HG02642 (cell line): ENCODE data around the gene PCSK7.
"Not testable (repeated sequence)": the region's sequence is repeated elsewhere in the genome, so short reads cannot be mapped to it uniquely, and the experiment has no call there.

Experiments
- ATAC-seq: cut with Tn5 transposase; IDR thresholded peaks from one replicate; pipeline ENCODE4 v1.9.1; 2021; ENCODE audit warnings: mild to moderate bottlenecking; ENCODE audit not compliant: unreplicated experiment, poor library complexity

The PCSK7 gene

GRCh38 chr11:117186431-117186761 lies 45.5 kb downstream of the PCSK7 start:
- no peak for ATAC-seq

GRCh38 chr11:117185736-117186430 lies 46.0 kb downstream of the PCSK7 start:
- no peak for ATAC-seq

- no peak for ATAC-seq
Measured at GRCh38 chr11:117183724-117184349, 48.0 kb downstream of the PCSK7 start.

- not testable (repeated sequence) for ATAC-seq
Measured at GRCh38 chr11:117183178-117183577, 48.7 kb downstream of the PCSK7 start.

GRCh38 chr11:117182551-117182935 lies 49.3 kb downstream of the PCSK7 start:
- no peak for ATAC-seq

DNA sequence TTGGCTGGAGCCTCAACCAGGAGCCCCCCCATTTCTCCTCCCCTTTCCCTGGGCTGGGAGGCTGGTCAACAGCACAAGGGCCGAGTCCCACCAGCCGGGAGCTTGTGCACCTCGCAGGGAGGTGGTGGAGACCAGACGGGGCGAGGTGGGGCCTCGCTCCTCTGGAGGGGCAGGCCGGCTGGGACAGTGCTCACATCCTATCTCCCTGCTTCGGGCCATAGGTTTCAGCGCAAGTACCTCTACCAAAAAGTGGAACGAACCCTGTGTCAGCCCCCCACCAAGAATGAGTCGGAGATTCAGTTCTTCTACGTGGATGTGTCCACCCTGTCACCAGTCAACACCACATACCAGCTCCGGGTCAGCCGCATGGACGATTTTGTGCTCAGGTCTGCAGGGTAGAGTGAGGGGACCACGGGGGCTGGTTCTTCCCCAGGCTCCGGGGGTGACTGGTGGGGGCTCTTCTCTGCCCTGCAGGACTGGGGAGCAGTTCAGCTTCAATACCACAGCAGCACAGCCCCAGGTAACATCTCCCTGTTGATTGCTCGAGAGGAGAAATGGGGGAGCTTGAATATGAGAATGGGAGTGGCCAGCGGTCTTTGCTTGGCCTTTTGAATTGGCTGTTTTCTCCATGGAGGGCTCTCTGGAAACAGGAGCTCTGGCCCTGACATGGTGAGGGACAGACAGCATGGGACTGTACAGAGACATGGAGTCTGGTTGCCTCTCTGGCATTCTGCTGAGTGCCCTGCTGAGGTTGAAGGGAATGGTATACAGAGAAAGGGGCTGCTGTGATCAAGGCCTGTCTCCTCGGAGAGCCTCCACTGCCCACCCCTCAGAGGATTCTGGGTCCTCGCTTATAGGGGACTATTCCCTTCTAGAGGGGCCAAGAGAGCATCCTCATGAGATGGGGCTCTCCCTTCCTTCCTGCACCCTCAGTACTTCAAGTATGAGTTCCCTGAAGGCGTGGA lies 50.0 kb downstream of the PCSK7 start:
- no peak for ATAC-seq

DNA sequence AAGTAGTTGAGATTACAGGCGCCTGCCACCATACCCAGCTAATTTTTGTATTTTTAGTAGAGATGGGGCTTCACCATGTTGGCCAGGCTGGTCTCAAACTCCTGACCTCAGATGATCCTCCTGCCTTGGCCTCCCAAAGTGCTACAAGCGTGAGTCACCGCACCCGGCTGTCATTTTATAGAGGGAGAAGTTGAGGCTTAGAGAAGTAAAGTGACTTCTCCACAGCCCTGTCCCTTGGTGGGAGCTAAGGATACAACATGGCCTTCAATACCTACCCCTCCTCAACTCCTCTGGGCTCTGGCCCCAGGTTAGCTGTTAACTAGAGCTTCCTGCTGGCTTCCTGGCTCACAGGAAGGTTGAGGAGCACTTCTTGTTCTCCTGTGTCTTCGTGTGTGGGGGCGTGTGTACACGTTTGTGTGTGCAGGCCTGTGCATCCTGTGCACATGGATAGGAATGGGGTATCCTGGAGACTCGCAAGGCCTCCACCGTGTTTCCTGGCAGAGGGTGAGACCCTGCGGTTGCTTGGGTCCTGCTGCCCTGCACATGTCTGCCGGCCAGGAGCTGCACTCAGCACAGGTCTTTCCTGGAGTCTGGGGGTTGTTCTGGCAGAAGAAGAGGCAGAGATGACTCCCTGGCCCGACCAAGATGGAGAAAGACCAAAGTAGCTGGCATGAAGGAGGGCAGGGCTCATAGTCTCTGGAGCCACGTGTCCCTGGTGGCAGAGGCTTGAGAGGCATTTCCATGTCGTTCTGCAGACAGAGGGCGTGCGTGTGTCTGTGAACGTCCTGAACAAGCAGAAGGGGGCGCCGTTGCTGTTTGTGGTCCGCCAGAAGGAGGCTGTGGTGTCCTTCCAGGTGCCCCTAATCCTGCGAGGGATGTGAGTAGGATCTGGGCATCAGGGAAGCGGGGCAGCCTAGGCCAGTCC lies 51.0 kb downstream of the PCSK7 start:
- ATAC-seq = peak; percentile 32

DNA sequence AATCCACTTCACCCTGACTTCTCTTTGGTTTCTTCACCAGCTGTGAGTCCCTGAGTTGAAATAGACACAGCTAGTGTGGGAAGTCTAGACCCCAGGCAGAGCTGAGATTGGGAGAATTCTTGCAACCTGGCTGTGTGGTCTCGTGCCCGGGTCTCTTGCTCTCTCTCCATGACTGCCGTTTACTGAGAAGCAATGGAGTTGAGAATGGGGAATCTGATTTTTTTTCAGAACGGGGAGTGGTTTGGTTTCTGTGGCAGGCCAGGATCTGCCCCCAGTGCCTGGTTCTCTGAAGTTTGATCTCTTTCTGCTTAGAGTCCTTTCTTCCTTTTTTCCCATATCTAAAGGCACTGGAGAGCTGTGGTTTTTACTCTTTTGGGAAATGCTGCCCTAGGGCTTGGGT lies 51.9 kb downstream of the PCSK7 start:
- no peak for ATAC-seq

- peak; percentile 36 for ATAC-seq
Measured at GRCh38 chr11:117179048-117179999, 52.5 kb downstream of the PCSK7 start.

DNA sequence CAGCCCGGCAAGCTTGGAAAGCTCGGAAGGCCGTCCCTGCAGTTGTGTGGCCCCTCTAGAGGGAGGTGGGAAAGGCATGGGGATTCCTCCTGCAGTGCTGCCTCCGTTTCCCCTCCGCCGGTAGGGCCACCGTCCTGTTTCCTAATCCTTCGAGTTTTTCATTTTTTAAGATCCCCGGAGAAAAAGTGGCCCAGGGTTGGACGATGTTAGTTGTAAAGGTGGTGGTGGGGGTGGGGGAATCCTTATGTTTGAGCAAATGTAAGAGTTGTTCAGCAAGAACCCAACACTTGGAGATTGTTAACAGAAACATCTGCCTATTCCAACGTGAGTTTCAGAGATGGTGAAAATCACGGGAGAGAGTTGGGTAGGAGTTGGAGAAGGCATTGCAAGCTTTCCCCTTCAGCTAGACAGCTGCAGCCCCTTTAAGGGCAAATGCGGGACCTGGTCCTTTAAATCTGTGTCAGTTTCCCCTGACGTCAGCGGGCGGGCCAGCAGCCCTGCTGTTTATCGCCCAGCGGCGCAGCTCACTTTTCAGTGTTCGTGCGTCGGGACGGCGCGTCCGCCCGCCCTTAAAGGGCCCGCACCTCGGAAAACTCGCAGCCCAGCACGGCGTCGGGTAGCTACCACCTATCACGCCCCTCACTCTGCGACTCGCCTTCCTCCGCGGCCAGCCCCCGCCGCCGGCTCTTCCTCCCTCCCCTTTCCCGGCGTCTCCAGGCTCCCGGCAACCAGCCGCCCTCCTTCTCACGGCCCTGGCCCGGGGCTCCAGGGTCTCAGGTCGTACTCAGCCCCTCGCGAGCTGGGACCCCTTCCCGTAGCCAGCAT lies 53.5 kb downstream of the PCSK7 start, which contains the start of gene SIDT2:
Gene SIDT2, plus strand, starts transcription at position 534 of the 825 bp plus-strand sequence. CDS start 521 bp downstream, outside the sequence.
- peak; percentile 89 for ATAC-seq

- ATAC-seq = no peak
Measured at GRCh38 chr11:117177534-117178209, 54.2 kb downstream of the PCSK7 start.

DNA sequence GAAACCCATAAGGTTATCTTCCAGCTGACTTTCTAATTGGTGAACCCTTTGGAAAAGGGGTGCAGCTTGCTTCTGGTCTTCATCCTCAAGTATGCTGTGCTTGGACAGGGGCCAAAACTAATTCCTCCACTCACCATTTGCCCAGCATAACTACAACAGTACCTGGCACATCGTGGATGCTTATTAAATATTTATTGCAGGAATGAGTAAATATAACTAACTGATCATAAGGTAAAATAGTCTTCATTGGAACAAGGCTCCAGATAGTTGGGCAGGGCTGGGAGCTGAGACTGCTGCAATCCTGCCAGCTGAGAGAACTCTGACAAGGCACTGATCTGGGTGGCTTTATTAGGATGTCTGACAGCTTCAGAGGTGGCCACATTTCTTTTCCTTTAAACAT lies 55.7 kb downstream of the PCSK7 start:
- no peak for ATAC-seq

GRCh38 chr11:117175781-117176180 lies 56.1 kb downstream of the PCSK7 start:
- ATAC-seq = no peak

- no peak for ATAC-seq
Measured at GRCh38 chr11:117175104-117175503, 56.8 kb downstream of the PCSK7 start.

- ATAC-seq = no peak
Measured at GRCh38 chr11:117172724-117173421, 59.0 kb downstream of the PCSK7 start.

GRCh38 chr11:117171404-117172061 lies 60.3 kb downstream of the PCSK7 start:
- no peak for ATAC-seq
